ENCODE measurements around the gene SULT2B1. TPM values are rescaled to one million over a fixed set of nuclear protein-coding genes. Genes with fewer than 3 reads are reported as not detected.

Gene SULT2B1
- total RNA-seq, 2 experiments from 2014 or later: not detected

DNA sequence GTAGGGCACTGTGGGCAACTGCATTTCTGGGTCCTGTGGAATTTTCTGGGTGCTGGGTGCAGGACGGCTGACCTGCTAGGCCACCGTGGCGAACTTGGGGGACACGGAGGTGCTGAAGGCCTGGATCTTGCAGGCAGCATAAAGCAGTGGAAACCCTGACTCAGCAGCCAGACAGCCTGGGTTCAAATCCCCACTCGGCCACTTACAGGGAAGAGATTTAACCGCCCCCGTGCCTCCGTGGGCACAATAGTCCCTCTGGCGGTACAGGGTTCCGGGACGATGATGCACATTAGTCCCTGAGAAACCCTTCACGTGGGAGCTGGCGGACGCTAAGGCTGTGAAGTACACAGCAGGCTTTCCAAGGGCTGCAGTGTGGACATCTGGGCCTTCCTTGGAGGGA, 59.9 kb downstream of the SULT2B1 start:
- Histone ChIP-seq H4K20me1 (ENCODE audit: insufficient read depth, low read length) (peaks cover 9% of the 10 kb centered on the region; the same call in 1 of the 2 replicates), H3K4me3 (ENCODE audit: low read depth, low read length, poor library complexity, severe bottlenecking) (no peak overlapping the region), H3K79me2 (ENCODE audit: insufficient read depth, low read depth, low read length) (peaks cover 10% of the 10 kb centered on the region), H3K27ac (ENCODE audit: low read depth, low read length, poor library complexity, severe bottlenecking) (no peak overlapping the region), H3K9me2 (ENCODE audit: insufficient read depth, low read length) (no peaks in the 10 kb centered on the region), H3K36me3 (ENCODE audit: insufficient read depth, low read length) (peaks cover 74% of the 10 kb centered on the region), H3K4me1 (ENCODE audit: insufficient read depth, low read length, poor library complexity, severe bottlenecking) (peaks cover 31% of the 10 kb centered on the region), H3K4me2 (ENCODE audit: low read length) (no peak overlapping the region), H2AFZ (ENCODE audit: low read length) (no peak overlapping the region), H3K9me3 (ENCODE audit: low read length) (no peaks in the 10 kb centered on the region)
- ChIA-PET POLR2A (no interaction called here), CTCF (ENCODE audit: unreplicated experiment) (no interaction called here)
- TF ChIP-seq, protein P1, sequence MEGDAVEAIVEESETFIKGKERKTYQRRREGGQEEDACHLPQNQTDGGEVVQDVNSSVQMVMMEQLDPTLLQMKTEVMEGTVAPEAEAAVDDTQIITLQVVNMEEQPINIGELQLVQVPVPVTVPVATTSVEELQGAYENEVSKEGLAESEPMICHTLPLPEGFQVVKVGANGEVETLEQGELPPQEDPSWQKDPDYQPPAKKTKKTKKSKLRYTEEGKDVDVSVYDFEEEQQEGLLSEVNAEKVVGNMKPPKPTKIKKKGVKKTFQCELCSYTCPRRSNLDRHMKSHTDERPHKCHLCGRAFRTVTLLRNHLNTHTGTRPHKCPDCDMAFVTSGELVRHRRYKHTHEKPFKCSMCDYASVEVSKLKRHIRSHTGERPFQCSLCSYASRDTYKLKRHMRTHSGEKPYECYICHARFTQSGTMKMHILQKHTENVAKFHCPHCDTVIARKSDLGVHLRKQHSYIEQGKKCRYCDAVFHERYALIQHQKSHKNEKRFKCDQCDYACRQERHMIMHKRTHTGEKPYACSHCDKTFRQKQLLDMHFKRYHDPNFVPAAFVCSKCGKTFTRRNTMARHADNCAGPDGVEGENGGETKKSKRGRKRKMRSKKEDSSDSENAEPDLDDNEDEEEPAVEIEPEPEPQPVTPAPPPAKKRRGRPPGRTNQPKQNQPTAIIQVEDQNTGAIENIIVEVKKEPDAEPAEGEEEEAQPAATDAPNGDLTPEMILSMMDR (conservative IDR thresholded peaks at IDR 0.05; ENCODE audit: low read length): no peak
- no peak for TF ChIP-seq EZH2phosphoT487 (IDR thresholded peaks at IDR 0.05; ENCODE audit: borderline replicate concordance, low read depth, low read length)
- no peak for DNase-seq (ENCODE audit: low spot score)
- intact Hi-C loops (cut with micrococcal nuclease; ENCODE audit: unreplicated experiment): no loop called here
- BruUV-seq (replicated peaks): no TSS peak

GRCh38 chr19:48613024-48613851, 61.3 kb downstream of the SULT2B1 start:
- no peak overlapping the region for H2AFZ ChIP-seq (ENCODE audit: low read length)
- no peak for DNase-seq (ENCODE audit: low spot score)
- H3K27ac ChIP-seq (ENCODE audit: low read depth, low read length, poor library complexity, severe bottlenecking): no peak overlapping the region

More at GRCh38 chr19:48613024-48613851, 61.3 kb downstream of the SULT2B1 start:
- CTCF ChIA-PET (ENCODE audit: unreplicated experiment): no interaction called here
- POLR2A ChIA-PET: no interaction called here
- Histone ChIP-seq H3K9me3 (ENCODE audit: low read length) (no peaks in the 10 kb centered on the region), H3K4me1 (ENCODE audit: insufficient read depth, low read length, poor library complexity, severe bottlenecking) (peaks cover 42% of the 10 kb centered on the region), H4K20me1 (ENCODE audit: insufficient read depth, low read length) (peaks cover 23% of the 10 kb centered on the region), H3K36me3 (ENCODE audit: insufficient read depth, low read length) (peaks cover 78% of the 10 kb centered on the region), H3K9me2 (ENCODE audit: insufficient read depth, low read length) (no peaks in the 10 kb centered on the region), H3K4me2 (ENCODE audit: low read length) (no peak overlapping the region), H3K79me2 (ENCODE audit: insufficient read depth, low read depth, low read length) (peaks cover 24% of the 10 kb centered on the region), H3K4me3 (ENCODE audit: low read depth, low read length, poor library complexity, severe bottlenecking) (no peak overlapping the region)
- no TSS peak for BruUV-seq (replicated peaks)
- TF ChIP-seq, protein P1 (conservative IDR thresholded peaks at IDR 0.05; ENCODE audit: low read length): no peak
- TF ChIP-seq EZH2phosphoT487 (IDR thresholded peaks at IDR 0.05; ENCODE audit: borderline replicate concordance, low read depth, low read length): no peak
- intact Hi-C loops (cut with micrococcal nuclease; ENCODE audit: unreplicated experiment): no loop called here
